ENCODE measurements around the gene AGBL2.

AGBL2 gene

DNA sequence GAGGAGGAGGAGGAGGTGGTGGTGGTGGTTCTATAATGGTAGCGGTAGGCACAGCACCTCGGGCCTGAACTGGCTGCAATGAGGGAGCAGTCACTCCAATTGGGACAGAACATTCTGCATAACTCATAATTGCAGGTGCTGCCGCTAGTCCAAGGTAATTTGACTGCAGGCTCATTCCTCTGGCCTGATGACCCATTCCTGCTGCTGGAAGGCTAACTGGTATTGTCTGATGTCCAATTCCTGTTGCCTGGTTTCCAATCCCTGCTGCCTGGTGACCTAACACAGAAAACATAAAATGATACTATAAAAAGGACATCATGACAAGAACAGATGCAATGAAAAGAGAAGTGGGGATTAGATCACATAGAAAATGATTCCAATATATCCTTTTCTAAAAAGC is 7.9 kb upstream of the AGBL2 start:
- TF ChIP-seq, protein P1, sequence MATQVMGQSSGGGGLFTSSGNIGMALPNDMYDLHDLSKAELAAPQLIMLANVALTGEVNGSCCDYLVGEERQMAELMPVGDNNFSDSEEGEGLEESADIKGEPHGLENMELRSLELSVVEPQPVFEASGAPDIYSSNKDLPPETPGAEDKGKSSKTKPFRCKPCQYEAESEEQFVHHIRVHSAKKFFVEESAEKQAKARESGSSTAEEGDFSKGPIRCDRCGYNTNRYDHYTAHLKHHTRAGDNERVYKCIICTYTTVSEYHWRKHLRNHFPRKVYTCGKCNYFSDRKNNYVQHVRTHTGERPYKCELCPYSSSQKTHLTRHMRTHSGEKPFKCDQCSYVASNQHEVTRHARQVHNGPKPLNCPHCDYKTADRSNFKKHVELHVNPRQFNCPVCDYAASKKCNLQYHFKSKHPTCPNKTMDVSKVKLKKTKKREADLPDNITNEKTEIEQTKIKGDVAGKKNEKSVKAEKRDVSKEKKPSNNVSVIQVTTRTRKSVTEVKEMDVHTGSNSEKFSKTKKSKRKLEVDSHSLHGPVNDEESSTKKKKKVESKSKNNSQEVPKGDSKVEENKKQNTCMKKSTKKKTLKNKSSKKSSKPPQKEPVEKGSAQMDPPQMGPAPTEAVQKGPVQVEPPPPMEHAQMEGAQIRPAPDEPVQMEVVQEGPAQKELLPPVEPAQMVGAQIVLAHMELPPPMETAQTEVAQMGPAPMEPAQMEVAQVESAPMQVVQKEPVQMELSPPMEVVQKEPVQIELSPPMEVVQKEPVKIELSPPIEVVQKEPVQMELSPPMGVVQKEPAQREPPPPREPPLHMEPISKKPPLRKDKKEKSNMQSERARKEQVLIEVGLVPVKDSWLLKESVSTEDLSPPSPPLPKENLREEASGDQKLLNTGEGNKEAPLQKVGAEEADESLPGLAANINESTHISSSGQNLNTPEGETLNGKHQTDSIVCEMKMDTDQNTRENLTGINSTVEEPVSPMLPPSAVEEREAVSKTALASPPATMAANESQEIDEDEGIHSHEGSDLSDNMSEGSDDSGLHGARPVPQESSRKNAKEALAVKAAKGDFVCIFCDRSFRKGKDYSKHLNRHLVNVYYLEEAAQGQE (IDR thresholded peaks at IDR 0.05; ENCODE audit: insufficient read depth in 1 of 2, low read depth in 2 of 2, low read length in 2 of 2): no peak
- TF ChIP-seq FOXP2 (optimal IDR thresholded peaks at IDR 0.05; ENCODE audit: borderline replicate concordance, extremely low read depth, extremely low read length, insufficient read depth) (no peak), POLR2AphosphoS5 (IDR thresholded peaks at IDR 0.05; ENCODE audit: low read depth, low read length) (no peak), SIN3A (IDR thresholded peaks at IDR 0.05; ENCODE audit: borderline replicate concordance, insufficient read depth, low read length) (no peak), TAF1 (IDR thresholded peaks at IDR 0.05; ENCODE audit: borderline replicate concordance, insufficient read depth, low read length) (no peak)

DNA sequence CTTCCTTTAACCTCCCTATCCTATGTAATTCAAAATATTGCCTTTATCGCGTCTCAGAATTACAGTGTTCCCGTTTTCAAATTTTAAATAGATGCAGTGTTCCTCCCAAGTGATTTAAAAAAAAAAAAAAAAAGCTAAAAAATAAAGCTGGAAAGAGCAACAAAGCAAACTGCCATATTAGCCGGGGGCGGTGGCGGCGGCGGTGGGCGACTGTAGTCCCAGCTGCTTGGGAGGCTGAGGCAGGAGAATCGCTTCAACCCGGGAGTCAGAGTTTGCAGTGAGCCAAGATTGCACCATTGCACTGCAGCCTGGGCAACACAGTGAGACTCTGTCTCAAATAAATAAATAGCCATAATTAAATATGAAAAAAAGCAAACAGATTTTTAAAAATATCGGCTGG is 5.5 kb upstream of the AGBL2 start:
- TF ChIP-seq, protein P1 (IDR thresholded peaks at IDR 0.05; ENCODE audit: insufficient read depth in 1 of 2, low read depth in 2 of 2, low read length in 2 of 2): no peak
- no peak for TF ChIP-seq TAF1 (IDR thresholded peaks at IDR 0.05; ENCODE audit: borderline replicate concordance, insufficient read depth, low read length)
- TF ChIP-seq FOXP2 (optimal IDR thresholded peaks at IDR 0.05; ENCODE audit: borderline replicate concordance, extremely low read depth, extremely low read length, insufficient read depth): no peak
- no peak for TF ChIP-seq SIN3A (IDR thresholded peaks at IDR 0.05; ENCODE audit: borderline replicate concordance, insufficient read depth, low read length)
- TF ChIP-seq POLR2AphosphoS5 (IDR thresholded peaks at IDR 0.05; ENCODE audit: low read depth, low read length): no peak

DNA sequence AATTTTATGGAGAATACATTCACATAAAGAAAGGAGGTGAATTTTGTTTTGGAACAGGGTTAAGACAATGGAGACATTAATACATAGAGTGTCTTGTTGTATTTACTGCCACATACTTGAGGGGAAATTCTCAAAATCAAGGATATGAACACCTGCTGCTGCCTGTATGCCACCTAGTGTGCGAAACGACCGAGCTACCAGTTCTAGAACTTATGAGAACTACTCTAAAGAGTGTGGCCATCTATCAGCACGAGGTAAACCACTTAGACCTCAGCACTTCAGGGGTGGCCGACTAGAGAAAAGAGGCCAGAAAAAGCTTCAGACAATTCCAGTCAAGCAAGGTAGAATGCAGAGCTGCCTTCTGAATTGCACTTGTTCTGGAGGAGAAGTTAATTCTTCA is 1.5 kb upstream of the AGBL2 start:
- TF ChIP-seq, protein P1 (IDR thresholded peaks at IDR 0.05; ENCODE audit: insufficient read depth in 1 of 2, low read depth in 2 of 2, low read length in 2 of 2): no peak
- TF ChIP-seq POLR2AphosphoS5 (IDR thresholded peaks at IDR 0.05; ENCODE audit: low read depth, low read length) (no peak), FOXP2 (optimal IDR thresholded peaks at IDR 0.05; ENCODE audit: borderline replicate concordance, extremely low read depth, extremely low read length, insufficient read depth) (no peak), TAF1 (IDR thresholded peaks at IDR 0.05; ENCODE audit: borderline replicate concordance, insufficient read depth, low read length) (no peak), SIN3A (IDR thresholded peaks at IDR 0.05; ENCODE audit: borderline replicate concordance, insufficient read depth, low read length) (no peak)

DNA sequence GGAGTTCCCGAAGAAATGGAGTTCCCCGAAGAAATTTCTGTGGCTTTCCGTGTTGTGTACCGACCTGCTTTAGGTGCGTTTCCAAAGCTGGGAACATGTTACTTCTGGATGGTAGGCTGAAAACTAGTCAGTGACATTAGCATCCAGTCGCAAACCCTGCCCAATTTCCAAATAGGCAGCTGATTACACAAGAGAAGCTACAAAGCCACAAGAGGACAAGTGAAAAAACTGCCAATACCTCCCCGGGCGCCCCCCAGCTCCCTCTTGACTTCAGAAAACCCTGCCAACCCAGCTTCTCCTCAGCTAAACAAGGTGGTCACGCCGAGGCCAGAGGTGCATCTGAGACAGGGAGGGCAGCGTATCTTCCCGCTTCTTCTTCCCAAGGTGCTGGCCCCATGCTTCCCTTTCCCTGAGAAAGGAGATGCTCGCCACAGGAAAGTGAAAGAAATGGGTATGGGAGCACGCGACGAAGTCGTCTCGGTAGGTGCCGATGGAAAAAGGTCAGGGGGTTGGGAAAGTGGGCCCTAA is 551 bp downstream of the AGBL2 start:
- TF ChIP-seq SIN3A (IDR thresholded peaks at IDR 0.05; ENCODE audit: borderline replicate concordance, insufficient read depth, low read length): no peak
- no peak for TF ChIP-seq FOXP2 (optimal IDR thresholded peaks at IDR 0.05; ENCODE audit: borderline replicate concordance, extremely low read depth, extremely low read length, insufficient read depth)
- TF ChIP-seq POLR2AphosphoS5 (IDR thresholded peaks at IDR 0.05; ENCODE audit: low read depth, low read length): no peak

DNA sequence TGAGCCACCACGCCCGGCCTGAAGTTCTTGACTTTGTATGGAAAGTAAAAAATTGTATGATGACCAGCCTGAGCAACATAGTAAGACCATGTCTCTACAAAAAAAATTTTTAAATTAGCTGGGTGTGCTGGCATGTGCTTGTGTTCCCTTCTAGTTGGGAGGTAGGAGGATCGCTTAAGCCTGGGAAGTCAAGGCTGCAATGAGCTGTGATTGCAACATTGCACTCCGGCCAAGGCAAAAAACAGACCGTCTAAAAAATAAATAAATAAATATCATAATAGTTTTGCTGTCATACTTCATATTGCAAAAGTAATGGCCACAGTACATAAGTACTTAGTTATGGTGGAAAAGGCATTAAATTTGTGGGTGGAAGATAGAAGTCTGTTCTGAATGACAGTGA is 3.4 kb downstream of the AGBL2 start:
- TF ChIP-seq FOXP2 (optimal IDR thresholded peaks at IDR 0.05; ENCODE audit: borderline replicate concordance, extremely low read depth, extremely low read length, insufficient read depth) (no peak), SIN3A (IDR thresholded peaks at IDR 0.05; ENCODE audit: borderline replicate concordance, insufficient read depth, low read length) (no peak), TAF1 (IDR thresholded peaks at IDR 0.05; ENCODE audit: borderline replicate concordance, insufficient read depth, low read length) (no peak), POLR2AphosphoS5 (IDR thresholded peaks at IDR 0.05; ENCODE audit: low read depth, low read length) (no peak)
- TF ChIP-seq, protein P1 (IDR thresholded peaks at IDR 0.05; ENCODE audit: insufficient read depth in 1 of 2, low read depth in 2 of 2, low read length in 2 of 2): no peak

All from PFSK-1 (cell line).